PC-3 (cell line): ENCODE results near the gene PAF1. TPM values are rescaled to one million over a fixed set of nuclear protein-coding genes. Genes with fewer than 3 reads are reported as not detected.

Experiments used
- ATAC-seq: fragments of 200-7000 bp; cut with Tn5 transposase; 2 replicates; pipeline ENCODE4 v1.9.1; 2020; ENCODE audit warnings: mild to moderate bottlenecking, moderate library complexity
- BruUV-seq: library from RNA; stranded (reverse); fragments of 400-500 nt; replicated peaks from 2 replicates; lab custom pipeline; 2021; lab: Mats Ljungman, UMichigan
- CTCF ChIA-PET: fragments of 300-600 bp; sonication (Branson Sonifier 250); formaldehyde crosslinking; loops from one replicate; lab custom pipeline; 2022; ENCODE audit warnings: antibody characterized with exemption; lab: Charles Lee
- POLR2A ChIA-PET: fragments of 300-600 bp; sonication (Branson Sonifier 250); formaldehyde crosslinking; loops from one replicate; lab custom pipeline; 2022; ENCODE audit warnings: antibody characterized with exemption; ENCODE audit not compliant: unreplicated experiment; lab: Charles Lee
- DNase-seq: peaks from one replicate; pipeline ENCODE4 v3.0.0-alpha.2; 2015
- H2AFZ ChIP-seq: fragments of 300-600 bp; sonication (generic); 2 replicates; pipeline ENCODE4 v1.6.0; 2016; ENCODE audit warnings: antibody characterized with exemption, low read length
- H3F3A ChIP-seq: fragments of 300-600 bp; sonication (generic); one replicate; pipeline ENCODE4 v1.6.0; 2017; ENCODE audit warnings: antibody characterized with exemption, low read length, control low read depth, mild to moderate bottlenecking; ENCODE audit not compliant: unreplicated experiment
- H3K27ac ChIP-seq: fragments of 300-600 bp; sonication (generic); 2 replicates; pipeline ENCODE4 v1.5.1; 2016; ENCODE audit warnings: mild to moderate bottlenecking, low read length
- H3K27me3 ChIP-seq: fragments of 300-600 bp; sonication (generic); 2 replicates; pipeline ENCODE4 v1.6.1; 2016; ENCODE audit warnings: low read length, mixed read lengths
- H3K36me3 ChIP-seq: fragments of 300-600 bp; sonication (generic); 2 replicates; pipeline ENCODE4 v1.6.1; 2016; ENCODE audit warnings: low read depth, mixed run types, low read length, mixed read lengths
- H3K4me1 ChIP-seq: fragments of 300-600 bp; sonication (generic); 2 replicates; pipeline ENCODE4 v1.5.1; 2016; ENCODE audit warnings: low read length; ENCODE audit not compliant: insufficient read depth
- H3K4me2 ChIP-seq: fragments of 300-600 bp; sonication (generic); 2 replicates; pipeline ENCODE4 v1.6.0; 2016; ENCODE audit warnings: low read length
- H3K4me3 ChIP-seq: fragments of 300-600 bp; sonication (generic); 2 replicates; pipeline ENCODE4 v1.5.1; 2016; ENCODE audit warnings: mild to moderate bottlenecking, low read length, mixed read lengths
- H3K79me2 ChIP-seq: fragments of 300-600 bp; sonication (generic); 2 replicates; pipeline ENCODE4 v1.6.1; 2017; ENCODE audit warnings: low read length, mixed read lengths
- H3K9ac ChIP-seq: fragments of 300-600 bp; sonication (generic); 2 replicates; pipeline ENCODE4 v1.6.0; 2016; ENCODE audit warnings: mild to moderate bottlenecking, low read length
- H3K9me2 ChIP-seq: fragments of 300-600 bp; sonication (generic); replicated peaks from 2 replicates; pipeline ENCODE4 v1.6.1; 2016; ENCODE audit warnings: mixed run types, low read length, mixed read lengths
- H3K9me3 ChIP-seq: fragments of 300-600 bp; sonication (generic); 2 replicates; pipeline ENCODE4 v1.6.1; 2016; ENCODE audit warnings: low read length, mixed read lengths
- H4K20me1 ChIP-seq: fragments of 300-600 bp; sonication (generic); 2 replicates; pipeline ENCODE4 v1.6.1; 2016; ENCODE audit warnings: low read length, mixed read lengths
- CTCF ChIP-seq: fragments of 300-600 bp; sonication (generic); conservative IDR thresholded peaks from 2 replicates; pipeline ENCODE4 v1.5.1; 2017; ENCODE audit warnings: antibody characterized with exemption, low read depth, mild to moderate bottlenecking, low read length
- EZH2 ChIP-seq: fragments of 300-600 bp; sonication (generic); IDR thresholded peaks from one replicate; pipeline ENCODE4 v1.6.1; 2017; ENCODE audit warnings: antibody characterized with exemption, mild to moderate bottlenecking, low read length; ENCODE audit not compliant: unreplicated experiment
- EZH2phosphoT487 ChIP-seq: fragments of 300-600 bp; sonication (generic); IDR thresholded peaks from 2 replicates; pipeline ENCODE4 v1.6.1; 2018; ENCODE audit warnings: mild to moderate bottlenecking, antibody characterized with exemption, low read length, borderline replicate concordance
- intact Hi-C: fragments of 100-400 bp; cut with micrococcal nuclease; formaldehyde crosslinking; loops from 2 replicates; pipeline ENCODE4 v1.9.0; 2023
- total RNA-seq: library from RNA; depleted of rRNA; stranded (reverse); fragments of >200 nt; gene quantifications from 2 replicates; pipeline ENCODE4 v1.2.3, GENCODE V29; 2014

Gene PAF1
- total RNA-seq, 1 experiment from 2014 or later: 50.7 TPM

GRCh38 chr19:39360599-39360998 lies 30.3 kb downstream of the PAF1 start:
- H3K27me3 ChIP-seq: no peaks in the 10 kb centered on the region
- no peak for TF ChIP-seq EZH2phosphoT487
- no peak for TF ChIP-seq CTCF
- no peak for TF ChIP-seq EZH2
- H3K4me3 ChIP-seq: no peak overlapping the region
- H3K4me1 ChIP-seq: 0 out of 2 replicates have a peak, but pooled peaks cover 5% of the 10 kb centered on the region
- no peak overlapping the region for H2AFZ ChIP-seq
- no peaks in the 10 kb centered on the region for H3F3A ChIP-seq
- H3K9ac ChIP-seq: no peak overlapping the region
- ChIA-PET CTCF (no interaction called here), POLR2A (interaction anchor here (0.6 kb wide), 1 partner anchor 8 kb away, joined by 3 read pairs; no protein-coding TSS in a partner anchor)
- no peaks in the 10 kb centered on the region; the same call in 1 of the 2 replicates for H3K36me3 ChIP-seq
- ATAC-seq (no peak), DNase-seq (no peak)
- intact Hi-C loops: no loop called here
- H3K9me3 ChIP-seq: no peaks in the 10 kb centered on the region
- no peaks in the 10 kb centered on the region for H3K9me2 ChIP-seq
- BruUV-seq: no TSS peak
- no peak overlapping the region for H3K27ac ChIP-seq
- H4K20me1 ChIP-seq: no peaks in the 10 kb centered on the region
- no peaks in the 10 kb centered on the region for H3K79me2 ChIP-seq
- no peak overlapping the region for H3K4me2 ChIP-seq

GRCh38 chr19:39359026-39359425 lies 31.9 kb downstream of the PAF1 start:
- no peaks in the 10 kb centered on the region for H3K27me3 ChIP-seq
- no peak for DNase-seq
- H3K4me3 ChIP-seq: no peak overlapping the region
- H3K9me2 ChIP-seq: no peaks in the 10 kb centered on the region
- no peak overlapping the region for H3K4me2 ChIP-seq
- no peak for ATAC-seq
- H3K9me3 ChIP-seq: no peaks in the 10 kb centered on the region
- ChIA-PET CTCF (no interaction called here), POLR2A (no interaction called here)
- no peaks in the 10 kb centered on the region for H3K79me2 ChIP-seq
- TF ChIP-seq EZH2phosphoT487: no peak
- no peak overlapping the region for H3K9ac ChIP-seq
- intact Hi-C loops: no loop called here
- no peaks in the 10 kb centered on the region for H3F3A ChIP-seq
- H3K27ac ChIP-seq: no peak overlapping the region
- H2AFZ ChIP-seq: no peak overlapping the region
- 0 out of 2 replicates have a peak, but pooled peaks cover 5% of the 10 kb centered on the region for H3K4me1 ChIP-seq
- no peaks in the 10 kb centered on the region for H4K20me1 ChIP-seq
- no peaks in the 10 kb centered on the region; the same call in 1 of the 2 replicates for H3K36me3 ChIP-seq
- BruUV-seq: no TSS peak

- no peak for DNase-seq
- Histone ChIP-seq H2AFZ (no peak overlapping the region), H3K4me1 (no peaks in the 10 kb centered on the region), H3K4me2 (no peak overlapping the region), H3K4me3 (no peak overlapping the region), H3K27me3 (no peaks in the 10 kb centered on the region), H3K27ac (no peak overlapping the region), H3K36me3 (no peaks in the 10 kb centered on the region; the same call in 1 of the 2 replicates), H3F3A (no peaks in the 10 kb centered on the region), H3K9ac (no peak overlapping the region), H3K9me3 (no peaks in the 10 kb centered on the region), H3K9me2 (no peaks in the 10 kb centered on the region), H3K79me2 (no peaks in the 10 kb centered on the region), H4K20me1 (no peaks in the 10 kb centered on the region)
- ChIA-PET CTCF (no interaction called here), POLR2A (no interaction called here)
- intact Hi-C loops: no loop called here
- ATAC-seq: no peak
- TF ChIP-seq EZH2phosphoT487: no peak
- no TSS peak for BruUV-seq
Observed at GRCh38 chr19:39356647-39357046, 34.3 kb downstream of the PAF1 start.

- H3K27ac ChIP-seq: no peak overlapping the region
- no peak overlapping the region for H3K4me2 ChIP-seq
- H3K36me3 ChIP-seq: no peaks in the 10 kb centered on the region; the same call in 1 of the 2 replicates
- no TSS peak for BruUV-seq
- no peak overlapping the region for H3K9ac ChIP-seq
- no peaks in the 10 kb centered on the region for H3K79me2 ChIP-seq
- H3K9me2 ChIP-seq: no peaks in the 10 kb centered on the region
- DNase-seq (no peak), ATAC-seq (no peak)
- intact Hi-C loops: no loop called here
- ChIA-PET POLR2A (no interaction called here), CTCF (no interaction called here)
- H2AFZ ChIP-seq: no peak overlapping the region
- no peaks in the 10 kb centered on the region for H3K9me3 ChIP-seq
- no peak overlapping the region for H3K4me3 ChIP-seq
- H3F3A ChIP-seq: no peaks in the 10 kb centered on the region
- TF ChIP-seq EZH2phosphoT487: no peak
- no peak for TF ChIP-seq CTCF
- TF ChIP-seq EZH2: no peak
- no peaks in the 10 kb centered on the region for H3K4me1 ChIP-seq
- H4K20me1 ChIP-seq: no peaks in the 10 kb centered on the region
- H3K27me3 ChIP-seq: no peaks in the 10 kb centered on the region
Observed at GRCh38 chr19:39356073-39356472, 34.8 kb downstream of the PAF1 start.
